Aorta (tissue), 5 donors: ENCODE measurements around the gene TTYH3. TPM values are rescaled to one million over a fixed set of nuclear protein-coding genes. Genes with fewer than 3 reads are reported as not detected.
A peak's percentile ranks its signal among the peaks of the same experiment; 100 is the strongest.

Experiments
- ATAC-seq: fragments of 200-7000 bp; cut with Tn5 transposase; one replicate; pipeline ENCODE4 v1.9.1; 2022; ENCODE audit warnings: moderate library complexity; ENCODE audit not compliant: low FRiP score
- DNase-seq, 2 donors: peaks; one replicate each; pipeline ENCODE4 v3.0.0-alpha.2; 2020
- H3K27ac ChIP-seq, 2 donors: one replicate each; pipeline ENCODE4 v1.5.1; 2013; ENCODE audit warnings: low read length in 2 of 2, mild to moderate bottlenecking in 2 of 2, moderate library complexity in 2 of 2, control low read depth in 1 of 2, inconsistent platforms in 1 of 2, low read depth in 1 of 2
- H3K27me3 ChIP-seq, 2 donors: one replicate each; pipeline ENCODE4 v1.6.1; 2013; ENCODE audit warnings: control low read depth in 1 of 2, low read length in 1 of 2, mild to moderate bottlenecking in 1 of 2, moderate library complexity in 1 of 2; ENCODE audit not compliant: insufficient read depth in 2 of 2, control insufficient read depth in 1 of 2
- H3K36me3 ChIP-seq, 2 donors: one replicate each; pipeline ENCODE4 v1.6.1; 2013; ENCODE audit warnings: control low read depth in 1 of 2, low read length in 1 of 2, mild to moderate bottlenecking in 1 of 2; ENCODE audit not compliant: insufficient read depth in 2 of 2, control insufficient read depth in 1 of 2
- H3K4me1 ChIP-seq, 2 donors: one replicate each; pipeline ENCODE4 v1.6.1; 2013; ENCODE audit warnings: low read length in 2 of 2, control low read depth in 1 of 2, mild to moderate bottlenecking in 1 of 2, moderate library complexity in 1 of 2; ENCODE audit not compliant: insufficient read depth in 2 of 2, control insufficient read depth in 1 of 2
- H3K4me3 ChIP-seq, 2 donors: one replicate each; pipeline ENCODE4 v1.5.1; 2013; ENCODE audit warnings: low read length in 2 of 2, control low read depth in 1 of 2, mild to moderate bottlenecking in 1 of 2
- H3K9me3 ChIP-seq: one replicate; pipeline ENCODE4 v1.6.1; 2013; ENCODE audit warnings: mild to moderate bottlenecking, low read length; ENCODE audit not compliant: control insufficient read depth
- WGBS, 2 donors: extraction: QIAGEN DNeasy Blood & Tissue Kit; methylation state at CpG; one replicate each; pipeline ENCODE4 v1.1.7; 2013; 5-methylcytosine and 5-hydroxymethylcytosine counted together
- intact Hi-C, 2 donors: fragments of 100-400 bp; cut with DNase I; formaldehyde crosslinking; loops; one replicate each; pipeline versions ENCODE4 v1.14.2 to v1.15.0; 2022
- polyA plus RNA-seq, 2 donors: library from polyadenylated mRNA; stranded (reverse); fragments of 200-250 nt; gene quantifications; one replicate each; pipeline ENCODE4 v1.2.3, GENCODE V29; 2013
- total RNA-seq, 2 donors: library from RNA; stranded (reverse); fragmentation: NEBNext Ultra II Directional; extraction: Animal tissue kit (Norgen Biotek cat#: 25700); gene quantifications; one replicate each; pipeline ENCODE4 v1.2.1, GENCODE V29; 2021
- donor health status: healthy with polysubstance abuse.
- donor health status: Bipolar disorder and iron deficiency.
- donor health status: DM: no; HTN: no; CAD: no.
- donor health status: DM: no; HTN: no; CAD: no.
- donor health status: DM: yes; HTN: yes; CAD: no.

Gene TTYH3
- total and polyA plus RNA-seq, 4 donors, result 10.5 to 79.9 (median 36.9) TPM

DNA sequence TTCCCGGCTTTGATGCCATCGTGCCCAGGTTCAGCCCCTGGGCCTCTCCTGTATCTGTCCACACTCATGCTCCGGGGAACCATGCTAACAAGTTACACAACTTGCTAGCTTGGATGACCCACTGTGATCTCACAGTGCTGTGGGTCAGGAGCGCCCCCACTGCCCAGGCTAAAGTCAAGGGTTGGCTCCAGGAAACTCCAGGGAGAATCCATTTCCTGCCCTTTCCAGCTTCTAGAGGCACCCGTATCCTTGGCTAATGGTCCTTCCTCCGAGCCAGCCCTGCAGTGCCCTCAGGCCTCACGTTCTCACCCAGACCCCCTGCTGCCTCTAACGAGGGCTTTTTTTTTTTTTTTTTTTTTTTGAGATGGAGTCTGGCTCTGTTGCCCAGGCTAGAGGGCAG, 75.7 kb downstream of the TTYH3 start:
- no peak for ATAC-seq
- DNase-seq, result no peak
- no peak overlapping the region for H3K27ac ChIP-seq
- WGBS, 2 donors, result 87% methylated on average over 8 of the region's 8 CpGs
- H3K4me3 ChIP-seq, result no peak overlapping the region
- no peaks in the 10 kb centered on the region for H3K27me3 ChIP-seq
- H3K36me3 ChIP-seq, result no peaks in the 10 kb centered on the region
- intact Hi-C loops, result no loop called here
- H3K9me3 ChIP-seq, result no peaks in the 10 kb centered on the region
- H3K4me1 ChIP-seq, result no peaks in the 10 kb centered on the region

DNA sequence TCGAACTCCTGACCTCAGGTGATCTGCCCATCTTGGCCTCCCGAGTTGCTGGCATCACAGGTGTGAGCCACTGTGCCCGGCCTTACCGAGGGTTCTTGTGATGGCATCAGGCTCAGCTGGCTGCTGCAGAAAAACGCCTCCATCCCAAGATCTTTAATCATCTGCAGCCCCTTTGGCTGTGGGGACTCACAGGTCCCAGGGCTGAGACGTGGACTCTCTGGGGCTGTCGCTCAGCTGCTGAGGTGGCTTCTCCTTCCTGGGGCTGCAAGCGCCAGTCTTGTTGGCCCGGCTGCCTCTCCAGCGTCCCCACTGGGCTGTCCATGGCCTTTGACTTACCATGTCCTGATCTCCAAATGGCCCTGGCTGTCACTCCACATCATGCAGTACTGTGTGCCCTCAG, 76.3 kb downstream of the TTYH3 start:
- ATAC-seq (no peak), DNase-seq (no peak)
- 94 to 95% methylated on average over 10 of the region's 10 CpGs for WGBS, 2 donors
- Histone ChIP-seq H3K36me3 (no peaks in the 10 kb centered on the region), H3K9me3 (no peaks in the 10 kb centered on the region), H3K27me3 (no peaks in the 10 kb centered on the region), H3K27ac (no peak overlapping the region), H3K4me1 (no peaks in the 10 kb centered on the region), H3K4me3 (no peak overlapping the region)
- intact Hi-C loops, result no loop called here

- no peaks in the 10 kb centered on the region for H3K4me1 ChIP-seq
- WGBS, 2 donors, result 91 to 93% methylated on average over 20 of the region's 20 CpGs
- intact Hi-C loops, result no loop called here
- H3K27me3 ChIP-seq, result no peaks in the 10 kb centered on the region
- H3K9me3 ChIP-seq, result no peaks in the 10 kb centered on the region
- no peak overlapping the region for H3K4me3 ChIP-seq
- no peak for ATAC-seq
- H3K36me3 ChIP-seq, result no peaks in the 10 kb centered on the region
- no peak overlapping the region for H3K27ac ChIP-seq
- DNase-seq, result no peak
Observed at GRCh38 chr7:2708547-2709310, 76.9 kb downstream of the TTYH3 start.

DNA sequence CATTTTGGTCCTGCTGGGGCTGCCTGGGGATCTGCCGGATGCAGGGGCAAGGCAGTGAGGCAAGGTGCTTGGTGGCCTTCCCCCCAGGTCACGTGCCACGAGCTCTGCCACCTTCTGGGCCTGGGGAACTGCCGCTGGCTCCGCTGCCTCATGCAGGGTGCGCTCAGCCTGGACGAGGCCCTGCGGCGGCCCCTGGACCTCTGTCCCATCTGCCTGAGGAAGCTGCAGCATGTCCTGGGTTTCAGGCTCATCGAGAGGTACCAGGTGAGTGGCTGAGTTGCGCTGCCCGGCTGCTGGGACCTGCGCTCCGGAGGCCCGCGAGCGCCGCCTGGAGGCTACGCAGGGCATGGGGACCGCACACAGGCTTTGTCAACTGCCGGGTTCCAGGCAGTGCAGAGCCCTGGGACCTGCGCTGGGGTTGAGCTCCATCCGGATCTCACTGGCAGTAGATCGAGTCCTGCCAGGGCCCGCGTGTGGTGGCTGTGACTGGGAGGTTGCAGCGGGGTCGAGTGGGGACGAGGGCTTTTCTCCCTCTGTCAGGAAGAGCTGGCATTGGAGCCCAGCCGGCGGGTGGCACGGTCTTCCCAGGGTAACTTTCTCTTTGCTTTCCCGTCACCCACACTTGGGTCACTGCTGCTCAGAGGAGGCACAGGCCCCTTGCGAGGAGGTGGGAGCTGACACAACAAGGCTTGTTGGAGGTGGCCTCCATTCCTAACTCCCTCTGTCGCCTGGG, 77.9 kb downstream of the TTYH3 start:
- ATAC-seq (peak; percentile 74), DNase-seq (peak; percentile 73 to 88)
- Histone ChIP-seq H3K27ac (no peak overlapping the region), H3K9me3 (no peaks in the 10 kb centered on the region), H3K36me3 (no peaks in the 10 kb centered on the region), H3K4me1 (no peaks in the 10 kb centered on the region), H3K27me3 (no peaks in the 10 kb centered on the region), H3K4me3 (no peak overlapping the region)
- intact Hi-C loops, result no loop called here
- WGBS, 2 donors, result 51 to 53% methylated on average over 35 of the region's 35 CpGs

- no peaks in the 10 kb centered on the region for H3K9me3 ChIP-seq
- DNase-seq (no peak), ATAC-seq (no peak)
- no peak overlapping the region for H3K4me3 ChIP-seq
- intact Hi-C loops, result no loop called here
- 85 to 94% methylated on average over 11 of the region's 11 CpGs for WGBS, 2 donors
- H3K27me3 ChIP-seq, result no peaks in the 10 kb centered on the region
- H3K36me3 ChIP-seq, result no peaks in the 10 kb centered on the region
- no peak overlapping the region for H3K27ac ChIP-seq
- H3K4me1 ChIP-seq, result no peaks in the 10 kb centered on the region
Observed at GRCh38 chr7:2710286-2710655, 78.5 kb downstream of the TTYH3 start.

- H3K27me3 ChIP-seq, result no peaks in the 10 kb centered on the region
- no peak for DNase-seq
- H3K4me3 ChIP-seq, result no peak overlapping the region
- H3K36me3 ChIP-seq, result no peaks in the 10 kb centered on the region
- ATAC-seq, result no peak
- 47 to 54% methylated on average over 4 of the region's 4 CpGs for WGBS, 2 donors
- intact Hi-C loops, result no loop called here
- H3K27ac ChIP-seq, result no peak overlapping the region
- H3K4me1 ChIP-seq, result no peaks in the 10 kb centered on the region
- H3K9me3 ChIP-seq, result no peaks in the 10 kb centered on the region
Observed at GRCh38 chr7:2710901-2711551, 79.2 kb downstream of the TTYH3 start.

GRCh38 chr7:2711895-2712675, 80.3 kb downstream of the TTYH3 start:
- ATAC-seq (no peak), DNase-seq (no peak)
- WGBS, 2 donors, result 87 to 93% methylated on average over 23 to 25 of the region's 25 CpGs
- H3K4me3 ChIP-seq, result no peak overlapping the region
- no peaks in the 10 kb centered on the region for H3K27me3 ChIP-seq
- no peaks in the 10 kb centered on the region for H3K4me1 ChIP-seq
- no peaks in the 10 kb centered on the region for H3K9me3 ChIP-seq
- no peaks in the 10 kb centered on the region for H3K36me3 ChIP-seq
- intact Hi-C loops, result no loop called here
- H3K27ac ChIP-seq, result no peak overlapping the region

DNA sequence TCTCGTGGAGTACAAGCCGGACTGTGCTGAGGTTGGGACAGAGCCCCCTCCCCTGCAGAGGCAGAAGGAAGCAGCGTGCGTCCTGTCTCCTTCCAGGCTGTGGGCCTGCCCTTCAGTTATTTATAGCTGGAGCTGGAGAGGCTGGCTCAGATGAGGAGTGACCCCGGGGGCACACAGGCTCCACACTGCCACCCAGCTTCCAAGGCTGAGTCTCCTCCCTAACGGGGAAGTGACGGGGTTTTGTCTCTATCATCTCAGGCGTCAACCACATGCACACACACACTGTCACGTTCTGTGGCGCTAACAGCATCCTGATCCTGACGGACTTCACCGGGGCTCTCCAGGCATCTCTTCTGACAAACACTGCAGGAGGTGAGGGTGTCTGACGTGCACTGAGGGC, 81.6 kb downstream of the TTYH3 start:
- no peaks in the 10 kb centered on the region for H3K4me1 ChIP-seq
- intact Hi-C loops, result no loop called here
- no peak overlapping the region for H3K27ac ChIP-seq
- H3K27me3 ChIP-seq, result no peaks in the 10 kb centered on the region
- DNase-seq (no peak), ATAC-seq (no peak)
- no peaks in the 10 kb centered on the region for H3K9me3 ChIP-seq
- H3K4me3 ChIP-seq, result no peak overlapping the region
- no peaks in the 10 kb centered on the region for H3K36me3 ChIP-seq
- 83 to 85% methylated on average over 13 of the region's 13 CpGs for WGBS, 2 donors
